GM11168 (cell line): ENCODE data around the gene B3GNT3.

ENCODE experiments used
- in situ Hi-C: fragments of 300-500 bp; cut with MboI; formaldehyde crosslinking; loops from one replicate; pipeline ENCODE4 v1.12.0; 2022; ENCODE audit warnings: low sequenced_read_pairs; ENCODE audit not compliant: unreplicated experiment

The B3GNT3 gene

DNA sequence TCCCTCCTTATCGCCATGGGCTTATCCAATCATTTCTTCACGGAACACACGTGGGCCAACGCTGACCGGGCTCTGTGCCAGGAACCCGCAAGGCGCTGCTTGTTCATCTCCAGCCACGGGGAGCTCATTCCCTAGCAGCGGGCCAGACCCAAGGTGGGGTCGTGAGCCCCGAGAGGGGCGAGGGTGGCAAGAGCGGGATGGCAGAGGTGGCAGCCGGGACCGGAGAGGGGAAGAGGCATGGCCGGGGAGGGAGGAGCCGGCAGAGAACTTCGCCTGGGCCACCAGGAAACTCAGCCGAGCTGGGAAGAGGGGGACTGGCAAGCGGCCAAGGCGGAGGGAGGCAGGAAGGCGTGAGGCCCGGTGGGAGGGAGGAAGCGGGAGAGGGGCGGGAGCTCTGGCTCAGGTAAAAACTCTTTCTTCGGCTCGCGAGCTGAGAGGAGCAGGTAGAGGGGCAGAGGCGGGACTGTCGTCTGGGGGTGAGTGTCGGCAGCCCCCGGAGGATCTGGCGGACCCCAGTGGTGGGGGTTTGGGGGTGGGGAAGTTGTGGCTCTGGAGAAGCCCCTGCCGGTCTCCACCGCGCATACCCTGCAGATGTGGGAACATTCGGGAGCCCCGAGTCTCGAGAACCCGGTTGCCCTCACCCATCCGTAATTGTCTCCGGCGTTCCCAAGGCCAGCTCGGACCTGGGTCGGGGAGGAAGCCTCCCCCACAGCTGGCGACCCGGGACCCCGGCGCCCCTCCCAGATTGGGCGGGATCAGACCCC lies at the start of gene B3GNT3:
Gene B3GNT3 (plus strand): TSS at position 408 of the 764 bp plus-strand sequence. CDS start 12,670 bp downstream, outside the sequence.
- in situ Hi-C loops = no loop called here

DNA sequence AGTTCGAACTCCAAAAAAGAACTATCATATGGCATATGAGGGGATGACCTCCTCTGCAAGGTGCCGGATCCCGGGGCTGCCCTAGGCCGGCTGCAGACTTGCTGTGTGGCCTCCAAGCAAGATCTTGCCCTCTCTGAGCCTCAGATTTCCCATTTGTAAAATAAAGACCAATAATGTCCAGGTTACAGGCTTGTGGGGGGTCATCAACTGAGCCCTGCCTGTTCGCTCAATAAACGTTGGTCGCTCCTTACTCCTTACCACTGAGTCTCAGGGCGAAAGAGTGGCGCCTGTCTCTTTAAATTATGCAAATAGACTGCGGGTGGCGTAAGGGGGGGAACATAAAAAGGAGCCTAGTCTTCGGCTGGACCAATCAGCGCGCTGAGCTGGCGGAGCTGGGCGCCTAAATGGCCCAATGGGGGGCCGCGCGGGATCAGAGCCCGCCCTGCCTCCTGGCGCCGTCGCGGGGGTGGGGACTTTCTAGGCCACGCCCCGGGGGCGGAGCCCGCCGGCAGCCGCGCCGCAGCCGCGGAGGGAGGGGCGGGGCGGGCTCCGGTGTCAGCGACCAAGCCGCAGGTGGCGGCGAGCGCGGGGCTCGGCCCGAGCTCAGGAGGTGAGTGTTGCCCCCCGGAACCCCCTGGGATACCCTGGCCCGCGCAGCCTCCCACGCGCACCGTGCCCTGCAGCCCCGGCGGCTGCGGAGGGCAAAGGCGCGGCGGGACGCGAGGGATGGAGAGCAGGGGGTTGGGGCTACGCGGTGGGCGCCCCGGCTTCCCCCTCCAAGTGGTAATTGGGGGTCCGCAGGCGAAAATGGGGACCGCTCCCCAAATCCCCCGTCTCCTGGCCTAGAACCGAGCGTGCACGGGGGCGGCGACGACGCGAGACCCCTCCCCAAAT lies 47.5 kb upstream of the B3GNT3 start:
- in situ Hi-C loops = no loop called here

DNA sequence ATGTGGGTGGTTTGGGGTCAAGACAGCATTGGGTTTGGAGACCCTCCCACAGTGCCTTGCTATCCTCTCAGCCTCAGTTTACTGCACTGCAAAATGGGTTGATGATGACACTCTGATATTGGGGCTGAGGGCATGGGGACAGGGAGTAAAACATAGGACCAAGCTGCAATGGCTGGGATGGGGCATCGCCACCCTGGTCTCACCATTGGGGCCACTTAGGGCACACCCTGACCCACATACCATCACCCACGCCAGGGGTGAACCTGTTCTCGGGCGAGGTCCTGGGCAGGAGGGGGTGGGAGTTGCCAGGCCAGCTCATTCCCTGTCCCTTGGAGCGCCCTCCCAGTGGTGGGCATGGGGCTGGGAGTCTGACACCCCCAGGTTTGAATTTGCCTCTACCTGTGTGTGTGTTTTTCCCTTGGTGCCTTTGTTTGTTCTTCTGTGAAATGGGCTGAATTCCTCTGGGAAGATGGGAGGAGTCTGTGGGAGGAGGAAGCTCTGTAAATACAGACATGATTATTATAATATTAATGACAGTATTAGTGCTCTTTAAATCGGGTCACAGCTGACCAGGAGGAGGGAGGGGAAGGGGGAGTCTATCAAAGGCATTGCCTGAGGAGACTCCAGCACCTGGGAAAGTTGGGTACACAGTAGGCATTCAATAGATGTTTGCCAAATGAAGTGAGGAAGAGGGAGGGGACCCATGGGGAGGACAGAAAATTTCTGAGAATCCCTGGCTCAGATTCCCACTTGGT lies 45.9 kb upstream of the B3GNT3 start:
- in situ Hi-C loops = no loop called here

DNA sequence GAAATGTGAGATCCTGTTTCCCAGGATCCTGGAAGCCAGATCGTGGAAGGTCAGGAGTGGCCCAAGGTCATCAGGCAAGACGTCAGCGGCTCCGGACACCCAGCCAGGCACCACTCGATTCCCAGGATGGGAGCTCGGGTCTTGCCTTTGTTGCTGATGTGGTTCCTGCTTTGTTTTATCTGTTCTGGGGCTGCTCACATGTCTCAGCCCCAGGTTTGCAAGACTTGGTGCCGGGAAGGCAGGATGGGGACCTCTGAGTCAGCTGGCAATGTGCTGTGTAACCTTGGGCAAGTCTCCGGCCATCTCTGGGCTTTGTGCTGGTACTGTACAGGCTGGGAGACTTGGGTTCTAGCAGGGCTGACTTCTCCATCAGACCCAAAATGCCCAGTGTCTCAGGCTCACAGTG lies 45.0 kb upstream of the B3GNT3 start:
- in situ Hi-C loops = no loop called here

DNA sequence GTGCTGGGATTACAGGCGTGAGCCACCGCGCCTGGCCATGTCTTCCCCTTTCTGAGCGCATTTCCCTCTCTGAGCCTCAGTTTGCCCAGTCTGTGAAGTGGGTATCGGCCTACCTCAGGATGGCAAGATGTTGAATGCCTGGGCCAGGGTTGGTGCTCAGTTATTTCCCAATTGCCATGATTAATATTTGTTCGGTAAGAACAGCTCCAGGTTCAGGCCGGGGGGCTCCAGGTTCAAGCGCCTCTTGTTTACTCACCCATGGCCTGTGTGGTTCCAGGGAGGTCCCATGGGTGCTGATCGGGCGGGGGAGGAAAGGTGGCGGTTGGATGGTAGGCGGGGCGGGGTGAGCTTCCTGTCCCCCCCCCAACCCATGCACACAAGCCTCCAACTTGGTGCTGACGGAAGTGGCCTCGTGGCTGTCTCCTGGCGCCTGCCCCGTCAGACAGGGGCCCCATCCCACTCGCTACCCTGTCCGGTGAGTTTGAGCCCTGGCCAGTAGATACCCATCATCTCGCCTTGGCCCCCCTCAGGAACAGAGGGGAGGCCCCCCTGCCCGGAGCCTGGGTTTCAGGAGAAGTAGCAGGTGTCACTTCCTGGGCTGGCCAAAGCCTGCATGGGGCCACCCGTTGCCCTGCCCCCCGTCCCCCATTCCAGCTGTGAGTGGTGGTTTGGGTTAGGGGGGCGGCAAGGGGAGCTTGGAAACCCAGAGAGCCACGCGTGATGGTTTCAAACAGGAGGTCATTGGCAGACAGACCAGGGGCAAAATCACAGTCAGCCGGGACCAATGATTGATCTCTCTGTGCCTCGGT lies 43.6 kb upstream of the B3GNT3 start, which contains the start of gene FCHO1:
Gene FCHO1 (plus strand): TSS at position 375 of the 809 bp plus-strand sequence. CDS start 3,688 bp downstream, outside the sequence.
- in situ Hi-C loops = no loop called here

DNA sequence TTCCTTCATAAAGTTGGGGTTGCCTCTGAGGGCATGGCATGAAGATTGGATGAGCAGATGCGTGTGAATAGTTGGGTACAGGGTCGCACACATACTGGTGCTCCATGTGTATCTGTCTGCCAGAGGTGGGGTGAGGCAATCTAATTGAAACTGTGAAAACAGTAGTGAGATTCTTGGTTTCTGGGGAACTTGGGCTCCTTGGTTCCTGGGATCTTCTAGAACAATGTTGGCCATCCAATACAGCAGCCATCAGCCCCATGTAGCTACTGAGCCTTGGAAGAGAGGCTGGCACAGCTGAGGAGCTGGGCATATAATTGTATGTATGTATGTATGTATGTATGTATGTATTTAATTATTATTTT lies 43.0 kb upstream of the B3GNT3 start:
- in situ Hi-C loops = no loop called here

DNA sequence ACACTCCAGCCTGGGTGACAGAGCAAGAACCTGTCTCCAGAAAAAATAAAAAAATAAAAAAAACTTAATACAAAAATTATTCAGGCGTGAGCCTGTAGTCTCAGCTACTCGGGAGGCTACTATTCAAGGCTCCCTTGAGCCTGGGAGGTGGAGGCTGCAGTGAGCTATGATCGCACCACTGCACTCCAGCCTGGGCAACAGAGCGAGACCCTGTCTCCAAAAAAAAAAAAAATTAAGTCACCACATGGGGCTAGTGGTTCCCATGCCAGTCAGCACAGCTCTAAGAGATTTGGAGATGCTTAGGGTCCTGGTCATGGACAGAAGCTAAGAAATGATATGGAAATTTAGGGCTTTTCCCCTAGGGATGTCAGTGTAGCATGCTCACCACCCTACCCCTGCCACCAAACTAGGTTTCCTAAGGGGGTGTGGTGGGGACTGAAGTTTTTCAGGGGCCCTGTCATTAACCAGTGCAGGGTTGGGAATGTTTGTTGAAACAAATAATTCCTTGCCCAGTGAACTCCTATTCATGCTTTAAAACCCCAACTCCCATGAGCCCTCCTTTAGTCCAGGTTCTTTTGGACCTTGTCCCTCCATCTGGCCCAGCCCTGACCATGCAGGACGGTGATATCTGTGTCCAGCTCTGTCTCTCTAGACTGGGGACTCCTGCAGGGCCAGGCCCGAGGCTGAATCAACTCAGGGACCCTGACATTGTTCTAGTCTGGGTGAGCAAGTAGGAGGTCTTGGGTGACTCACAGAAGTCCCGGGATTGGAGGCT lies 41.9 kb upstream of the B3GNT3 start:
- in situ Hi-C loops = no loop called here

DNA sequence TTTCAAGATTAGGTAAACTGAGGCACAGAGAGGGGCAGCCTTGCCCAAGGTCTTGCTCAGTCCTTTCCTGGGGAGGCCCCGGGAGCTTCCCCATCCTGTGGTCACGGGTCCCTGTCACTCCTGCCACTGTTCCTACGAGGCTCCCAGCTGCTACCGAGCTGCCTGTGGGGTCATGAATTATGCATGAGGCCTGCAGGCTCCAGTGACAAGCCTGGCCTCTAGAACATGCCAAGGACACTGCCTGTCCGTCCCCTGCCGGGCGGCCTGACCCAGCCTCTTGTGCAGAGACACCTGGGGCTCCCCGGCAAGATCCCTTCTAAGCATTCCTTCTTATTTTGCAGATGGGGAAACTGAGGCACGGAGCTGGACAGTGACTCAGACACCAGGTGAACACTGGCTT lies 41.0 kb upstream of the B3GNT3 start:
- in situ Hi-C loops = no loop called here

GRCh38 chr19:17754634-17755442 lies 40.1 kb upstream of the B3GNT3 start:
- in situ Hi-C loops = no loop called here

DNA sequence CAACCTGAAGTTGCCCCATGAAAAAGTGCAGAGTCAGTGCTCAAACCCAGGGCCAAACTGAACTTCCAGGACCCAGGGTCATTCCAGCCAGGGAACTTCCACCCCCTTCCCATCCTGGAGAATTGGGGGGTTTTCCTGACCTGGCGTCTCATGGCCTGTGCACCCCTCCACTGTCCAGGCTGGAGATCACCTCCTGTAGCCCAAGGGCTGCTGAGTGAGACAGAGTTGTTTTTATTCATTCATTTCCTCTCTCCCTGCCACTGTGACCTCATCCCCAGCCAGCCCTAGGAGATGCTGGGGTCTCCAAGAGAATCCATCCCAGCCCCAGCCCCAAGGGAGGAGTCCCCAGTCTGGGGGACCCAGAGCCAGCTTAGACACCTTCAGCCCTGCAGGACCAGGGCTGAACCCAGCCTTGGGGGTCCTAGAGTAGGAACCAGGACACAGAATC lies 39.5 kb upstream of the B3GNT3 start:
- in situ Hi-C loops = no loop called here

GRCh38 chr19:17755977-17756670 lies 38.8 kb upstream of the B3GNT3 start:
- in situ Hi-C loops = no loop called here

DNA sequence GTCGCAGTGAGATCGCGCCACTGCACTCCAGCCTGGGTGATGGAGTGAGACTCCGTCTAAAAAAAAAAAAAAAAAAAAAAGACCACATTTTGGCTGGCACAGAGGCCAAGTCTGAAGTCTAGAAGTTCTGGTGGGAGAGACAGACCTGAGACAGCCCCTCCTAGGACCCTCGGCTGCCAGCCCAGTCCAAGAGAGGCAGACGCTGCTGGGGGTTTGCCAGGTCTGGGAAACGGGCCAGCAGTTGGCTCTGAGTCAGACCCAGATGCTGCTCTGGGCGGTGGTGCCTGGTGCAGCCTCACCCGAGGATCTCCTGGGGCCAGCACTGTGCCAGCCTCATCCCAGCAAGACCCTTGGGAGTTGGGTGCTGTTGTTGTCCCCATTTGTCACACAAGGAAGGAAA lies 37.8 kb upstream of the B3GNT3 start:
- in situ Hi-C loops = no loop called here

DNA sequence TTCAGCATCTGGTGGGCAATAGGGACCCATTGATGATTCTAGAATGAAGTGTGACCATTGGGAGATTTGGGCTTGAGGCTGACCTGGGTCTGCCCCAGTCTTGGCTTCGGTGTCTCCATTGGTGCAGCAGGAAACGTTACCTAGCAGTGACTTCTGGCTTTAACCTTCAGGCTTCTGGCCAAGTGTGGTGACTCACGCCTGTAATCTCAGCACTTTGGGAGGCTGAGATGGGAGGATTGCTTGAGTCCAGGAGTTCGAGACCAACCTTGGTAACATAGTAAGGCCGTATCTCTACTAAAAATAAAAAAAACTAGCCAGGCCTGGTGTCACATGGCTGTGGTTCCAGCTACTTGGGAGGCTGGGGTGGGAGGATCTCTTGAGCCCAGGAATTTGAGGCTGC lies 36.4 kb upstream of the B3GNT3 start:
- in situ Hi-C loops = no loop called here

- in situ Hi-C loops = no loop called here
These were observed 33.8 kb upstream of the B3GNT3 start for GRCh38 chr19:17761148-17761547.

DNA sequence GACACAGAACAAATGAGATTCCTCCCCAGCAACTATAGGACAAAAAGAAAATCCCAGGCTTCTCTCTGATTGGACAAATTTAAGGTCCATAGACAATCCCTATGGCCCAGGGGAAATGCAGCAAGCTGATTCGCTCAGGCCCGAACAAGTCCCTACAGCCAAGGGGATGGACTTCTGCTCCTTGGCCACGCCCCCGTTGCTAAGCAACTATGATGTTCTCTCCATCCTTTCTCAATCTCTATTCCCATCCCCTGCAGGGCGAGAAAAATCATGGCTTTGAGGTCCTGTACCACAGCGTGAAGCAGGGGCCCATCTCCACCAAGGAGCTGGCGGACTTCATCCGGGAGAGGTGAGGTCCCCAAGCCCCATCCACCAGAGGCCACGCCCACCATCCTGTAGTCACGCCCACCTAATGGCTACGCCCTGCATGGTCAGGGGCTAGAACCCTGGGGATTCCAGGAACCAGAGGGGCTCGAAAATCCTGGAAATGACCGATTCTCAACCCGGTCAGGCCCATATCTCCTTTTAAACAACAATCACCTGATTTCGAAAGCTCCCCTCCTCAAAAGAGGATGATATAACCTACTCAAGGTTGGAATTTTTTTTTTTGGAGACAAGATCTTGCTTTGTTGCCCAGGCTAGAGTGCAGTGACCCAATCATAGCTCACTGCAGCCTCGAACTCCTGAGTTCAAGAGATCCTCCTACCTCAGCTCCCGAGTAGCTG lies 32.3 kb upstream of the B3GNT3 start:
- in situ Hi-C loops = no loop called here

GRCh38 chr19:17764348-17764747 lies 30.6 kb upstream of the B3GNT3 start:
- in situ Hi-C loops = no loop called here

- in situ Hi-C loops = no loop called here
These were observed 29.8 kb upstream of the B3GNT3 start for GRCh38 chr19:17765069-17765618.
